ENCODE measurements around the gene GADD45G.

Gene GADD45G

DNA sequence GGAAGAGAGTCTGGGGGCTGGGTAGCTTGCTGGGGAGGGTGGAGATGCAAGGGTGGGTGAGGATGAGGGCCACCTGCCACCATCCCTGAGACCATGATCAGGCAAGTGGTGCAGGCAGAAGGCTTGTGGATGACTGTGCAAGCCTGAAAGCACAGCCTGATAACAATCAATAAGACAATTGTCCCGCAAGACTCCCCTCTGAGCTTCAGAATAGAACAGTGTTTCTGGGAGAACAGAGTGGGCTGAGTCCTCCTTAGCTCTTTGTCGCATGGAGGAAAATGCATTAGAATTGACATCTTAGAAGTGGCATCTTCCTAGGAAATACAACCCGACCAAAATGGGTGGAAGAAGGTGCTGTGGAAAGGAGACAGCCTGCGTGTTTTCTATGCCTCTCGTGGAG is 6.6 kb downstream of the GADD45G start:
- H3K4me3 ChIP-seq (ENCODE audit: low read depth, low read length) = no peak overlapping the region
- no peak for TF ChIP-seq CTCF (IDR thresholded peaks at IDR 0.05; ENCODE audit: low read depth, low read length)

- TF ChIP-seq CTCF (IDR thresholded peaks at IDR 0.05; ENCODE audit: low read depth, low read length) = no peak
Measured at GRCh38 chr9:89612566-89613278, 7.9 kb downstream of the GADD45G start.

GRCh38 chr9:89613912-89614892 is 9.4 kb downstream of the GADD45G start:
- no peak overlapping the region for H3K4me3 ChIP-seq (ENCODE audit: low read depth, low read length)
- no peak for TF ChIP-seq CTCF (IDR thresholded peaks at IDR 0.05; ENCODE audit: low read depth, low read length)

More at GRCh38 chr9:89612566-89613278, 7.9 kb downstream of the GADD45G start:
- H3K4me3 ChIP-seq (ENCODE audit: low read depth, low read length) = no peak overlapping the region

DNA sequence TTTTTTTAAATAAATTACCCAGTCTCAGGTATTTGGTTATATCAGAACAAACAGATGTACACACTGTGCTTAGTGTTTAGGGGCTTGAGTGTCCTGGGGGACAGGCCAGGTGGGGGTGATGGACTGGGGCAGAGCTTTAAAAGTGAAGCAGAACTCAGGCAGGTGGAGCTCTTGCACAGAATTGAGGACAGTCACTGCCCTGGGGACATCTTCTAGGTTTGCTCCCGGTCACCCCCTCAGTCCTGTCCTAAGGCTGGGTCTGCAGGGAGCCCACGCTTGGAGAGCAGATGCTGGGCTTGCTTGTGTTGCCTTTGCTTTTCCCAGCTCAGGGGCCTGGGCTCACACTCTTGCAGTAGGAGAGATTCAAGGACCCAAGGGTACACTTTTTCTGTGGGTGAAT is 10.8 kb downstream of the GADD45G start:
- TF ChIP-seq CTCF (IDR thresholded peaks at IDR 0.05; ENCODE audit: low read depth, low read length) = no peak

DNA sequence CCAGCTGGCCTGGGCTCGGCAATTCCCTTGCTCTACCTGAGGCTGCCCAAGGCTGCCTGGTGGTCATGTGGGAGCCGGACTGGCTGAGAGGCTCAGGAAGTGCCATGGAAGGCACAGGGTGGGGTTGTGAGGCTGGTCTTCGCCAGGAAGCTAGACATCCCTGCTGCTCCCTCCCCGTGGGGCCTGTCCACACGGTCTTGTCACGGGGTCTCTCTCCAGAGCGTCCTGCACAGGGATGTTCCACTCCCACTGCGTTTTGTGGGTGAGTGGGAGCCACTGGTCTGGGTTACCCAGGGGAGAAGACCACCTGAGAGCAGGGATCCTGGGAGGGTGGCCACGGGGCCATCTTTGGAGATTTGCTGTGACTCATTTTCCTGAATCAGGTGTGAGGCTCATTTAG is 11.6 kb downstream of the GADD45G start:
- no peak for TF ChIP-seq CTCF (IDR thresholded peaks at IDR 0.05; ENCODE audit: low read depth, low read length)
- H3K4me3 ChIP-seq (ENCODE audit: low read depth, low read length) = no peak overlapping the region

More for the DNA sequence above, 10.8 kb downstream of the GADD45G start:
- H3K4me3 ChIP-seq (ENCODE audit: low read depth, low read length) = no peak overlapping the region

- no peak overlapping the region for H3K4me3 ChIP-seq (ENCODE audit: low read depth, low read length)
- no peak for TF ChIP-seq CTCF (IDR thresholded peaks at IDR 0.05; ENCODE audit: low read depth, low read length)
Measured at GRCh38 chr9:89617978-89618377, 13.2 kb downstream of the GADD45G start.

- H3K4me3 ChIP-seq (ENCODE audit: low read depth, low read length) = no peak overlapping the region
- TF ChIP-seq CTCF (IDR thresholded peaks at IDR 0.05; ENCODE audit: low read depth, low read length) = no peak
Measured at GRCh38 chr9:89619019-89619418, 14.2 kb downstream of the GADD45G start.

Data from WI38 (cell line).